T-helper 22 cell (primary cell): Measurements from ENCODE around the gene CHD6.
"Not testable (repeated sequence)": the region's sequence is repeated elsewhere in the genome, so short reads cannot be mapped to it uniquely, and the experiment has no call there.

Experiments
- DNase-seq: peaks from one replicate; pipeline ENCODE4 v3.0.0-alpha.2; 2020; ENCODE audit warnings: low read depth

CHD6 gene

DNA sequence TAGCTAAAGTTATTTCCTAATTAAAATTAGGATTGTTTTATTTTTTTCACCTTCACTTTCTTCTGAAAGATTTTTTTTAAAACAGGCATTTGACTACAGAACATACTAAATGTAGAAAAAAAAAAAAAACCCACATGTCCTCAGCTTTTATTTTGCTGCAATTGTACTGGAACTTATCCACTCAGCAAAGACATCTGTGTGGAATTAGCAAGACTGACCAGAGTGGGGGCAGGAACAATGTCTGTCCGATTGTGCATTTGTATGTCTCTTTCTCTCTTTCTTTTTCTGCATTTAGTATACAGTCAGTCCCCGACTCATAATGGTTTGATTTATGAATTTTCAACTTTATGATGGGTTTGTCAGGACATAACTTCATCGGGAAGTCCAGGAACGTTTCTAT is 77.3 kb downstream of the CHD6 start:
- DNase-seq: no peak

GRCh38 chr20:41540459-41540858 is 77.7 kb downstream of the CHD6 start:
- DNase-seq: no peak

- DNase-seq: no peak
Measured at GRCh38 chr20:41538810-41539596, 79.2 kb downstream of the CHD6 start.

DNA sequence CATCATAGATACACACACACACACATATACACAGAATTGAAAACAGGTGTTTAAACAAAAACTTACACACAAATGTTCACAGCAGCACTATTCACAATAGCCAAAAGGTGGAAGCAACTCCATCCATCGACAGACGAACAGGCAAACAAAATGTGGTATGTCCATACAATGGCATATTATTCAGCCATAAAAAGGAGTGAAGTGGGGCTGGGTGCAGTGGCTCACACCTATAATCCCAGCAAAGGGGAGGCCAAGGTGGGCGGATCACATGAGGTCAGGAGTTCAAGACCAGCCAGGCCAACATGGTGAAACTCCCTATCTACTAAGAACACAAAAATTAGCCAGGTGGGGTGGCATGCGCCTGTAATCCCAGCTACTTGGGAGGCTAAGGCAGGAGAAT is 80.3 kb downstream of the CHD6 start:
- DNase-seq: no peak

DNA sequence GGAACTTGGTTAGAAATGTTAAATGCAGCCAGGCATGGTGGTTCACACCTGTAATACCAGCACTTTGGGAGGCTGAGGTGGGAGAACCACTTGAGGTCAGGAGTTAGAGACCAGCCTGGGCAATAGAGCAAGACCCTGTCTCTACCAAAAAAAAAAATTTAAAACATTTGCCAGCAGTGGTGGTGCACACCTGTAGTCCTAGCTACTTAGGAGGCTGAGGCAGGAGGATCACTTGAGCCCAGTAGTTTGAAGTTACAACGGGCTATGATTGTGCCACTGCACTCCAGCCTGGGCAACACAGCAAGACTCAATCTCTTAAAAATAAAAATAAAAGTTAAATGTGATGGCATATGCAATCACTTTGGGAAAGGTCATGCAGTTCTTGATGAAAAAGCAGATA is 82.6 kb downstream of the CHD6 start:
- DNase-seq: not testable (repeated sequence)

GRCh38 chr20:41534842-41535241 is 83.3 kb downstream of the CHD6 start:
- DNase-seq: no peak

- no peak for DNase-seq
Measured at GRCh38 chr20:41534170-41534569, 84.0 kb downstream of the CHD6 start.

GRCh38 chr20:41533537-41534136 is 84.5 kb downstream of the CHD6 start:
- no peak for DNase-seq

DNA sequence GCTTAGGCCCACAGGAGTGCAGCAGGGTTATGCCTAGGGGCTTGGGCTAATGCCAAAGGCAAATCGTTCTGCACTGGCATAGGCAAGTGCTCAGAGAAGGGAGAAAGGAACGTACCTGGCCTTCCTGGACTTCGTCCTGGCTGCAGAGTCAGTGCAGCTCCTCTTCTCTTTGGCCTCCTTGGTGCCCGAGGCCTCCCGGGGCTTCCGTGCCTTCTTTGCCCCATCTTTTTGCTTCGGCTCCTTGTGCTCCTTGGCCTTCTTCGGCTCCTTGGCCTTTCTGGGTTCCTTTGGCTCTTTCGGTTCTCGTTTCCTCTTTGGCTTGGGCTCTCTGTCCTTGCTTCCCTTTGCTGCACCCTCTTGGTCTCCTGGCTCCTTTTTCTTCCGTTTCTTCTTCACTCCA is 85.2 kb downstream of the CHD6 start:
- DNase-seq: no peak

GRCh38 chr20:41531518-41532275 is 86.5 kb downstream of the CHD6 start:
- no peak for DNase-seq

GRCh38 chr20:41530923-41531322 is 87.3 kb downstream of the CHD6 start:
- DNase-seq: no peak

DNA sequence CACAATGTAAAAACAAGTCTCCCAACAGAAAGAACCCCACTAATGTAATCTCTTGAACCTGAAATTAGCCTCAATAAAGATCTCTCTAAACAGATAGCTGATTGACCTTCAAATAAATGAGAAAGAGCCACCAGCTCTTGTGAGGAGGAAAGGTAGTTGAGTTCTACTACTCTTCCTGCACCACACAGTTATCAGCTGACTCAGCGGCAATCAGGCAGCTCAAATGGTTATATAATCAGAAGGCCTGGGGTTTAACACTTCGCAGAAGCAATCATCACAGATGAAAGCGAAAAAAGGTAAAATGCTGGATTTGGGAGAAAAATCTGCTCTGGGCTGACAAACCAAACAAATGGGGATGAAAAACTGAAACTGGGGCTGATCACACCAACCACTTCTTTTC is 91.8 kb downstream of the CHD6 start:
- DNase-seq: no peak

DNA sequence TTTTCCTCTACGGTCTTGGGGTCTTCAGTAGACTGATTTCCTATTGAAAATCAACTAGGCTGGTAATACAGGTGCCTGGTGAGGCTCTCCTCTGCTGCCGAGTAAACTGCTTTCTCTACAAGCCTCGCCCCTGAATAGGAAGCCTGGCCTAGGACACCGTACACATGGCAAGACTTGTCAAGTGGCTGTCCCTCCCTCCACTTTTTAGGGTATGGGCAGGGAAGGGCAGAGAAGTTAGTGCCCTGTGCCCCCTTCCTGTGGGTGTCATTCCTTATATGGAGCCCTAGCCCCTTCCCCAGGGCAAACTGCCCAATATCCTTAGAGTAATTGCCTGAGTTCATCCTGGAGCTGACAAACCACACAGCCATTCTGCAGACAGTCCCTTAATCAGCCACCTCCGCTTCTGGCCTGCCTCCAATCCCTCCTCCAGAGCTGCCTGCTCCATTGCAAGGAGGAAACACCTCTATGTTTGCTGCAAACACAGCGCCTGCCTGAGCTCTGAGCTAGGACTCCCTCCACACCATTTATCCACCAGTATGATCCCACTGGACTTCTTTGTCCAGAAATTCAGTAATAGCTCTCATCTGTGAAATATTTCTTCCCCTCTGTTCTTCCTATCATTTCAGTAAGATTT is 93.1 kb downstream of the CHD6 start:
- DNase-seq: no peak

DNA sequence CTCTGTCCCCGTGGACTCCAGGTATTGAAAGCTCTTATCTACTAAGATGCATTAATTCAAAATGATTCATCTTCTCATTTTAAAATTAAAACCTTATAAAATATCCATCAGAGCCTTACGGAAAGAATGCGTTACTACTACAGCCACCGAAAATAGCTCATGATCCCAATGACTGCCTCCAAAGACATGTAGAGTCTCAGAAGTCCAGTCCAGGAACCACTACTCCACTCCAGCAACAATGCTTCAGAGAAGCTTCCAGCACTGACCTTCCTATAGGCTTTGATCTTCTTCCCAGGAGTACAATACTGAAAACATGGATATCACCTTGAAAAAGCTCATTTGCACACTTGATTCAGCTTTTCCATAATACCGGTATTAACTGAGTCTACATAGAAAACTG is 94.3 kb downstream of the CHD6 start:
- no peak for DNase-seq

GRCh38 chr20:41513829-41514228 is 104.3 kb downstream of the CHD6 start:
- DNase-seq: no peak

GRCh38 chr20:41512624-41513023 is 105.6 kb downstream of the CHD6 start:
- no peak for DNase-seq

DNA sequence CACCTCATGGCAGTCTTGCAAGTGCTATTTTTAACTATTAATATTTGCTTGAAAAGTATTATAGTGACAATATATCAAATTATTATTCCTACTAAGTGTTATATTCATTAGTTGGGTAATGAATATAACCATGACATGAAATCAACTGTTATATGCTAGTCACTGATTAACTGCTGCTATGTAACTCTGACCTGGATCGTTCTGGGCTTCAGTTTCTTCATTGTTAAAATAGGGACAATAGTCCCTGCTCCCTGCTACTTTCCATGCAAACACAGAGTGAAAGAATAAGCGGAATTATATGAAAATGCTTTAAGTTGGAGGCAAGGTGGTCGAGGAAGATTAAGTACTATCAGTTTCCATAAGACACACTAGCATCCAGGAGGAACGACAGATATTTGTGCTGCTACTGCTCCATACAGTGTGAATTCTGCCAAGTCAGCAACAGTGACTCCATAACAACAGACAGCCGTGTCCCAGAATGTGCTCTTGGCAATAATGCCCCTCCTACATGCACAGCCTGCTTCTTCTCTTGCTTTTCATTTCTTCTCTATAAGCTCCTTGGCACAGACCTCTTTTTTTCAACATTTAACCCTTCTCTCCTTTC is 107.2 kb downstream of the CHD6 start:
- DNase-seq: no peak

- DNase-seq: no peak
Measured at GRCh38 chr20:41510224-41510623, 108.0 kb downstream of the CHD6 start.

DNA sequence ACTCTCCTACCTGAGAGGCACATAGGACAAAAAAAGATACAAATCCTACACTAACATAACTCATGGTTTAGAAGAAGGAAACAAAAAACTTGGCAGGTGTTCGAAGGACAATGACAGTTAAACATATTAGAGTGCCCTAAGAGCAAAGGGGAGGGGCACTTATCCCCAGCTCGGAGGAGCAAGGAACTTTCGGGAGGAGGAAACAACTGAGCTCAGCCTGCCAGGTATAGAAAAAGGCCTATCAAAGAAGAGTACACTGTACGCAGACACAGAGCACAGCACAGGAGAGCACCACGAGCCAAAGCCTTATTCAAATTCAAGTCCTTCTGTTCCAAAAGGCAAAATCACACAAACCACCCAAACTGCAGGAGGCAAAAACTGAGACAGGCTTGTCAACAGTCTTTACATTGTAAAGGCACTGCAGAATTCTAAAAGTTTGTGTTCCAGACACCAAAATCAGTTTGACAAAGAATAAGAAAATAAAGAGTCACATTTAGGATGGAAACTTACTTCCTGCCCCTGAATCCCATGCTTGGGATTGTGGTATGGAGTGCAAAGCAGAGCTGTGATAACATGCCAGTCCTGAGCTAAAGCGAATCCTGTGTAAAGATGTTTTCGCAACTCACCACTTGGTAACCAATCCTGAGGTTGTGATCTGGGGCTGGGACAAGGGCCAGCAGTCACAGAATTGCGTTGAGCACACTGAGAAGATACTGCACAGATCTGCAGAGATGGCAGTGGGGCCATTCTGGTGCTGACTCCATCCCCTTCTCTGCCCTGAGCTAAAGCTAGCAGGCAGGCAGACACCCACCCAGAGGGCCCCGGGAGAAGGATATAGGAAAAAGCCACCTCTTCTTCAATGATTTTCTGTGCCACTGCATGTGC is 108.6 kb downstream of the CHD6 start:
- DNase-seq: no peak

- DNase-seq: no peak
Measured at GRCh38 chr20:41508335-41508734, 109.8 kb downstream of the CHD6 start.

DNA sequence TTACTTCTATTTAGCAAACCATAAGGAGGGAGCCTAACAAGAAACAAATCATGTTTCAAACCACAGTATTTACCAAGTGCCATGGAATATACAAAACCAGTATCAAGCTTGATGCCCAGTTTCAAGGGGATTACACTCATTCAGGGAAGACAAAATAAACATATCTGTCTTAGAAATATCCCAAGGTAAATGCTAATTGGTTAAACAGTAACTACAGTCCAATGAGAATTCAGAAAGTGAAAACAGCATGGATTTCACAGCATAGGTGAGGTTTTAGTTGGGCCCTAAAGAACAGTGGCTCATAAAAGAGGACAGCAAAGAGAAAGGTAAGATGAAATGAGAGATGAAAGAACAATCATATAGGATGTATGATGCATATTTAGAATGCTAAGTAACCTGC is 110.3 kb downstream of the CHD6 start:
- no peak for DNase-seq
